PC-3 (cell line): ENCODE data around the gene TLE3. TPM values are rescaled to one million over a fixed set of nuclear protein-coding genes. Genes with fewer than 3 reads are reported as not detected.

Experiments
- ATAC-seq: fragments of 200-7000 bp; cut with Tn5 transposase; 2 replicates; pipeline ENCODE4 v1.9.1; 2020; ENCODE audit warnings: mild to moderate bottlenecking, moderate library complexity
- BruUV-seq: library from RNA; stranded (reverse); fragments of 400-500 nt; replicated peaks from 2 replicates; lab custom pipeline; 2021; lab: Mats Ljungman, UMichigan
- CTCF ChIA-PET: fragments of 300-600 bp; sonication (Branson Sonifier 250); formaldehyde crosslinking; loops from one replicate; lab custom pipeline; 2022; ENCODE audit warnings: antibody characterized with exemption; lab: Charles Lee
- POLR2A ChIA-PET: fragments of 300-600 bp; sonication (Branson Sonifier 250); formaldehyde crosslinking; loops from one replicate; lab custom pipeline; 2022; ENCODE audit warnings: antibody characterized with exemption; ENCODE audit not compliant: unreplicated experiment; lab: Charles Lee
- DNase-seq: peaks from one replicate; pipeline ENCODE4 v3.0.0-alpha.2; 2015
- H2AFZ ChIP-seq: fragments of 300-600 bp; sonication (generic); 2 replicates; pipeline ENCODE4 v1.6.0; 2016; ENCODE audit warnings: antibody characterized with exemption, low read length
- H3F3A ChIP-seq: fragments of 300-600 bp; sonication (generic); one replicate; pipeline ENCODE4 v1.6.0; 2017; ENCODE audit warnings: antibody characterized with exemption, low read length, control low read depth, mild to moderate bottlenecking; ENCODE audit not compliant: unreplicated experiment
- H3K27ac ChIP-seq: fragments of 300-600 bp; sonication (generic); 2 replicates; pipeline ENCODE4 v1.5.1; 2016; ENCODE audit warnings: mild to moderate bottlenecking, low read length
- H3K27me3 ChIP-seq: fragments of 300-600 bp; sonication (generic); 2 replicates; pipeline ENCODE4 v1.6.1; 2016; ENCODE audit warnings: low read length, mixed read lengths
- H3K36me3 ChIP-seq: fragments of 300-600 bp; sonication (generic); 2 replicates; pipeline ENCODE4 v1.6.1; 2016; ENCODE audit warnings: low read depth, mixed run types, low read length, mixed read lengths
- H3K4me1 ChIP-seq: fragments of 300-600 bp; sonication (generic); 2 replicates; pipeline ENCODE4 v1.5.1; 2016; ENCODE audit warnings: low read length; ENCODE audit not compliant: insufficient read depth
- H3K4me2 ChIP-seq: fragments of 300-600 bp; sonication (generic); 2 replicates; pipeline ENCODE4 v1.6.0; 2016; ENCODE audit warnings: low read length
- H3K4me3 ChIP-seq: fragments of 300-600 bp; sonication (generic); 2 replicates; pipeline ENCODE4 v1.5.1; 2016; ENCODE audit warnings: mild to moderate bottlenecking, low read length, mixed read lengths
- H3K79me2 ChIP-seq: fragments of 300-600 bp; sonication (generic); 2 replicates; pipeline ENCODE4 v1.6.1; 2017; ENCODE audit warnings: low read length, mixed read lengths
- H3K9ac ChIP-seq: fragments of 300-600 bp; sonication (generic); 2 replicates; pipeline ENCODE4 v1.6.0; 2016; ENCODE audit warnings: mild to moderate bottlenecking, low read length
- H3K9me2 ChIP-seq: fragments of 300-600 bp; sonication (generic); replicated peaks from 2 replicates; pipeline ENCODE4 v1.6.1; 2016; ENCODE audit warnings: mixed run types, low read length, mixed read lengths
- H3K9me3 ChIP-seq: fragments of 300-600 bp; sonication (generic); 2 replicates; pipeline ENCODE4 v1.6.1; 2016; ENCODE audit warnings: low read length, mixed read lengths
- H4K20me1 ChIP-seq: fragments of 300-600 bp; sonication (generic); 2 replicates; pipeline ENCODE4 v1.6.1; 2016; ENCODE audit warnings: low read length, mixed read lengths
- CTCF ChIP-seq: fragments of 300-600 bp; sonication (generic); conservative IDR thresholded peaks from 2 replicates; pipeline ENCODE4 v1.5.1; 2017; ENCODE audit warnings: antibody characterized with exemption, low read depth, mild to moderate bottlenecking, low read length
- EZH2 ChIP-seq: fragments of 300-600 bp; sonication (generic); IDR thresholded peaks from one replicate; pipeline ENCODE4 v1.6.1; 2017; ENCODE audit warnings: antibody characterized with exemption, mild to moderate bottlenecking, low read length; ENCODE audit not compliant: unreplicated experiment
- EZH2phosphoT487 ChIP-seq: fragments of 300-600 bp; sonication (generic); IDR thresholded peaks from 2 replicates; pipeline ENCODE4 v1.6.1; 2018; ENCODE audit warnings: mild to moderate bottlenecking, antibody characterized with exemption, low read length, borderline replicate concordance
- intact Hi-C: fragments of 100-400 bp; cut with micrococcal nuclease; formaldehyde crosslinking; loops from 2 replicates; pipeline ENCODE4 v1.9.0; 2023
- total RNA-seq: library from RNA; depleted of rRNA; stranded (reverse); fragments of >200 nt; gene quantifications from 2 replicates; pipeline ENCODE4 v1.2.3, GENCODE V29; 2014

TLE3 gene
- total RNA-seq, 1 experiment from 2014 or later: 72.5 TPM

GRCh38 chr15:70119911-70120508 lies 22.3 kb upstream of the TLE3 start:
- intact Hi-C loops: no loop called here
- Histone ChIP-seq H3K36me3 (no peaks in the 10 kb centered on the region), H3F3A (no peaks in the 10 kb centered on the region), H3K79me2 (no peaks in the 10 kb centered on the region), H4K20me1 (no peaks in the 10 kb centered on the region), H3K4me2 (no peak overlapping the region), H3K9me3 (no peaks in the 10 kb centered on the region), H3K27ac (no peak overlapping the region), H3K4me1 (peaks cover 7% of the 10 kb centered on the region; the same call in 1 of the 2 replicates), H2AFZ (no peak overlapping the region), H3K9ac (no peak overlapping the region), H3K27me3 (no peaks in the 10 kb centered on the region), H3K9me2 (no peaks in the 10 kb centered on the region), H3K4me3 (no peak overlapping the region)
- no TSS peak for BruUV-seq
- DNase-seq (no peak), ATAC-seq (no peak)
- POLR2A ChIA-PET: no interaction called here
- CTCF ChIA-PET: no interaction called here
- no peak for TF ChIP-seq CTCF
- TF ChIP-seq EZH2phosphoT487: no peak
- no peak for TF ChIP-seq EZH2

- DNase-seq: no peak
- no peak overlapping the region for H3K4me2 ChIP-seq
- POLR2A ChIA-PET: no interaction called here
- peaks cover 7% of the 10 kb centered on the region; the same call in 1 of the 2 replicates for H3K4me1 ChIP-seq
- no peaks in the 10 kb centered on the region for H3K9me2 ChIP-seq
- BruUV-seq: no TSS peak
- no peak for ATAC-seq
- H3K27ac ChIP-seq: no peak overlapping the region
- intact Hi-C loops: no loop called here
- no peaks in the 10 kb centered on the region for H3K79me2 ChIP-seq
- no peaks in the 10 kb centered on the region for H4K20me1 ChIP-seq
- H3F3A ChIP-seq: no peaks in the 10 kb centered on the region
- H3K4me3 ChIP-seq: no peak overlapping the region
- CTCF ChIA-PET: no interaction called here
- H3K9me3 ChIP-seq: no peaks in the 10 kb centered on the region
- H2AFZ ChIP-seq: no peak overlapping the region
- H3K36me3 ChIP-seq: no peaks in the 10 kb centered on the region
- TF ChIP-seq EZH2phosphoT487 (no peak), EZH2 (no peak), CTCF (no peak)
- H3K9ac ChIP-seq: no peak overlapping the region
- no peaks in the 10 kb centered on the region for H3K27me3 ChIP-seq
Measured at GRCh38 chr15:70118599-70118998, 20.9 kb upstream of the TLE3 start.

DNA sequence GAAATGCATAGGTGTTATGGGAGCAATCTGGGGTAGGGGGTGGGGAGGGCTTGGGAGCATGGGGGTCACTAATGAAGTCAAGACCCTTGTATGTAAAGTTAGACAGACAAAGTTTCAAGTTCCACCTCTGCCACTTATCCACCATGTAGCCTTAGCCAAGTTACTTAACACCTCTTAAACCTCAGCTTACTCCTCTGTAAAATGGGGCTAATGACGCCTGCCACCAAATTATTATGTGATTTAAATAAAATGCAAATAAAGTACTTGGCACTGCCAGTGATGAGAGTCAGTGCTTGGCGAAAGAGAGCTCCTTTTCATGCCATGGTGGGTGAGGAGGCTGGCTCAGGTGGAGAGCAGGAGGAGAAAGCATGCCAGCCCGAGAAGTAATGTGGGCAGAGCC lies 18.6 kb upstream of the TLE3 start:
- Histone ChIP-seq H3K9me2 (no peaks in the 10 kb centered on the region), H3K36me3 (no peaks in the 10 kb centered on the region), H2AFZ (no peak overlapping the region), H3K27me3 (no peaks in the 10 kb centered on the region), H3K9me3 (no peaks in the 10 kb centered on the region), H3K9ac (no peak overlapping the region), H4K20me1 (no peaks in the 10 kb centered on the region), H3F3A (no peaks in the 10 kb centered on the region), H3K79me2 (no peaks in the 10 kb centered on the region), H3K4me3 (no peak overlapping the region), H3K27ac (no peak overlapping the region), H3K4me1 (peaks cover 7% of the 10 kb centered on the region), H3K4me2 (no peak overlapping the region)
- ATAC-seq (no peak), DNase-seq (no peak)
- no peak for TF ChIP-seq CTCF
- BruUV-seq: no TSS peak
- intact Hi-C loops: no loop called here
- CTCF ChIA-PET: no interaction called here
- POLR2A ChIA-PET: no interaction called here
